Measurements from ENCODE around the gene NADSYN1.

Gene NADSYN1

DNA sequence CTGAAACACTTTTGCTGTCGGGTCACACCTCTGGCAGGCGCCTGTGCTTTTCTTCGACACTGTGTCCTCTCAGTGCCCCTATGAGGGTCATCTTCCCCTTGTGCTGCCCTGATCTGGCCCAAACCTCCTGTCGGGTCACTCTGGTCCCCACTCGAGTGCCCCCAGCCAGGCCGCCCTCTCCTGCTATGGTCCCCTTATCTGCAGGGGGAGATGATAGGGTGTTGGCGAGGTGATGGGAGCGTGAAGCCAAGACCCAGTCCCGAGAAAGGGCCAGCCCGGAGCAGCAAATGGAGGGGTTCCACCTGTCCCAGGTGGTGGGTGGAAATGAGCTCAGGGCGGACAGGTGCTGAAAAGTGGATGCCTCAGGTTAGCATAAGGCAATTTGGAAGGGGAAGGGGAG is 9.7 kb downstream of the NADSYN1 start:
- TF ChIP-seq, protein P1, sequence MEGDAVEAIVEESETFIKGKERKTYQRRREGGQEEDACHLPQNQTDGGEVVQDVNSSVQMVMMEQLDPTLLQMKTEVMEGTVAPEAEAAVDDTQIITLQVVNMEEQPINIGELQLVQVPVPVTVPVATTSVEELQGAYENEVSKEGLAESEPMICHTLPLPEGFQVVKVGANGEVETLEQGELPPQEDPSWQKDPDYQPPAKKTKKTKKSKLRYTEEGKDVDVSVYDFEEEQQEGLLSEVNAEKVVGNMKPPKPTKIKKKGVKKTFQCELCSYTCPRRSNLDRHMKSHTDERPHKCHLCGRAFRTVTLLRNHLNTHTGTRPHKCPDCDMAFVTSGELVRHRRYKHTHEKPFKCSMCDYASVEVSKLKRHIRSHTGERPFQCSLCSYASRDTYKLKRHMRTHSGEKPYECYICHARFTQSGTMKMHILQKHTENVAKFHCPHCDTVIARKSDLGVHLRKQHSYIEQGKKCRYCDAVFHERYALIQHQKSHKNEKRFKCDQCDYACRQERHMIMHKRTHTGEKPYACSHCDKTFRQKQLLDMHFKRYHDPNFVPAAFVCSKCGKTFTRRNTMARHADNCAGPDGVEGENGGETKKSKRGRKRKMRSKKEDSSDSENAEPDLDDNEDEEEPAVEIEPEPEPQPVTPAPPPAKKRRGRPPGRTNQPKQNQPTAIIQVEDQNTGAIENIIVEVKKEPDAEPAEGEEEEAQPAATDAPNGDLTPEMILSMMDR (conservative IDR thresholded peaks at IDR 0.05), result no peak
- H3K27ac ChIP-seq, result no peak overlapping the region

DNA sequence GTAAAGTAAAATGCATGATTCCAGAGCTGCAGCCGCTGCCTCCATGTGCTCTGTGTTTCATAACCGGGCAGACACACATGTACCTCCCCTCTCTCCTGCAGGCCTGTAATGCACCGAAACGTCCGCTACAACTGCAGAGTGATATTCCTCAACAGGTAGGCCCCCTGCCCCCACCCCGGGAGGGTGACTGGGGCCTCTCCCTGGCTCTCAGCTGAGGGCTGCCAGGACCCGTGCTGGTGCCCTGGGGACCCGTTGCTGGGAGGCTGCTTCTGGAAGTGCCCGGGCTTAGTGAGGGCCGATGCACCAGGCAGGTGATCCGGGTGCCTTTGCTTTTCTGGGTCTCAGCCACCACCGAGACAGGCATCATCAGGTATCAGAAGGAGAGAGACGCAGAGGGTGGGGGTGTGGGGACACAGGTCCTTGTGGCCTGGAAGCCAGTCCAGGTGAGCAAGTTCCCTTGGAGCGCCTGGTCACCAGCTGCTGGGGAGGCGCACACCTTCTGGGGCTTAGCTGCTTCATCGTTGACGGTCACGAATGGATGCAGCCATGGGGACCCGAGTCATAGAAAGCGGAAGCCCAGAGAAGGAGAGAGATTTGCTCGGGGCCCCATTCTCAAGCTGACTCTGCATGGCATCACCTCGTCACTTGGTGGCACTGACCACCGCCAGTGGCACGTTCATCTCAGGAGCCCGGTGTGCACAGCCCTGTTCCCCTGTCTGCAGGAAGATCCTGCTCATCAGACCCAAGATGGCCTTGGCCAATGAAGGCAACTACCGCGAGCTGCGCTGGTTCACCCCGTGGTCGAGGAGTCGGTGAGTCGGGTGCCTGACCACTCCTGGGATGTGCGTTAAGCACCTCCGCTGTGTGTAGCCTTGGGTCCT is 10.6 kb downstream of the NADSYN1 start:
- TF ChIP-seq, protein P1 (conservative IDR thresholded peaks at IDR 0.05), result no peak
- H3K27ac ChIP-seq, result no peak overlapping the region

DNA sequence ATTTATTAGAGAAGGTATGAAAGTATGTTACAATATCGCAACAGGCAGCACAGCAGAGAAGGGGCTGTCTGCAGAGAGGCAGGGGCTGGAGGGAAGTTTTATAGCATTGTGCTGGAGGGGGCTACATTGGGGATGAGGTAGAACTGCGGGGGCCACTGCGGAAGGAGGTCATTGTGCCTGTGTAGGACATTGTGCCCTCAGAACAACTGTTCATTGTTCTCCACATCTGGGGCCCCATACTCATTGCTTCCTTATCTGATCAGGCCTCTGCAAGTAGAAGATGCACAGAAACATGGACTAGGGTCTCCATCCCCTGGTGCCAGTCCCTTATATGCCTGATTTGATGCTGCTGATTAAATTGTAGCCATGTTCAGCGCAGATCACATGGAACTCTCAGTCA is 12.1 kb downstream of the NADSYN1 start:
- no peak overlapping the region for H3K27ac ChIP-seq
- TF ChIP-seq, protein P1 (conservative IDR thresholded peaks at IDR 0.05), result no peak

DNA sequence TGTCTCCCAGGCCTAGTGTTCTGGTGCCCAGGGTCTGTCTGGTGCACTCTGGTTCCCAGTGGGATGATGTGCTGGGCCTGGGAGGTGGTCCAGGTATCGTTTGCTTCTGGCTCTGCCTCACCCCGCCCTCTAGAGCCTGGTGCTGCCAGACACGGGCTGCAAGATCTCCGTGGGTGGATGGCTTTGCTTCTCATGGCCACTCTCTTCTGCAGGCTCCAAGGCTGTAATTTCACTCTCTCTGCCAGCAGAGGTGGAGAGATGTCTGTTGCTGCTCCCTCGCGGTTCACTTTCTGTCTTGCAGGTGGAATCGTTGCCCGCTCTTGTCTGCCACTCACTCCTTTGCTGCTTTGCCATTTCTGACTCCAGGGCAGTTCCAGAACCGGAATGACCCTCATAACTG is 13.4 kb downstream of the NADSYN1 start:
- H3K27ac ChIP-seq, result no peak overlapping the region; the same call in 1 of the 2 replicates
- TF ChIP-seq, protein P1 (conservative IDR thresholded peaks at IDR 0.05), result no peak

DNA sequence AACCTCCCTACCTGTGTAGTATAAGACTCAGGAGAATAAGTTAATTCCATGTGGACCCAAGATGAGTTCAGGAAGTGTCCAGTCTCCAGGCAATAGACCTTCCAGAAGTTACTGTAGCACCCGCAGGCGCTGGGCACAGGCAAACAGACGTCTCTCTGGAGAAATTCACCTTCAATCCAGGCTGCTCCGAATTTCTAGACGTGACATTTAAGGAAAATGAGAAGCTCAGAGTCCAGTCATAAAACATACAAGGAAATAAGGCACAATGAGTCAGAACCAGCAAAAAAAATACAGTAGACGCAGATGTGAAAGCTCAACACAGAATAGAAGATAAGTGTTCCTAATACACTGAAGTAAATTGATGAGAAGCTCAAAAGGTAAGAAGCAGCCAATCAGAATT is 14.2 kb downstream of the NADSYN1 start:
- H3K27ac ChIP-seq, result no peak overlapping the region; the same call in 1 of the 2 replicates
- TF ChIP-seq, protein P1 (conservative IDR thresholded peaks at IDR 0.05), result no peak

DNA sequence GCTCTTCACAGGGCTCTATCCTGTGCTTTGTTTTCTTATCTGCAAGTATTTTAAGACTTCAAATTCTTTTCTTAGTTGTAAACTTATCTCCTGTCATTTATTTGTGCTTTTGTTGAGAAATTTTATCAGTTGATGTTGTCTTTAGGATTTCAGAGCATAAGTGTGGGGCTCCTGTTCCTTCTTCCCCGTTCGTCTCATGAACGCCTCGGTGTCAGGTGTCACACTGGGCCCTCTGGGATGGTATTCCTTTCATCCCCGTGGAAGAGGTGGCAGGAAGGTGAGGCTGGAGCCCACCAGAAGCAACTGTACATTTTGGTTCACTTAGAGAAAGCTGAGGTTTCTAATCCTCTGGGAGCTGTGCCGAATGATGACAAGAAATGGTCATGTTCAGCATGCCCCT is 17.9 kb downstream of the NADSYN1 start:
- peak overlapping the region; percentile 81 for H3K27ac ChIP-seq
- TF ChIP-seq, protein P1 (conservative IDR thresholded peaks at IDR 0.05), result no peak

DNA sequence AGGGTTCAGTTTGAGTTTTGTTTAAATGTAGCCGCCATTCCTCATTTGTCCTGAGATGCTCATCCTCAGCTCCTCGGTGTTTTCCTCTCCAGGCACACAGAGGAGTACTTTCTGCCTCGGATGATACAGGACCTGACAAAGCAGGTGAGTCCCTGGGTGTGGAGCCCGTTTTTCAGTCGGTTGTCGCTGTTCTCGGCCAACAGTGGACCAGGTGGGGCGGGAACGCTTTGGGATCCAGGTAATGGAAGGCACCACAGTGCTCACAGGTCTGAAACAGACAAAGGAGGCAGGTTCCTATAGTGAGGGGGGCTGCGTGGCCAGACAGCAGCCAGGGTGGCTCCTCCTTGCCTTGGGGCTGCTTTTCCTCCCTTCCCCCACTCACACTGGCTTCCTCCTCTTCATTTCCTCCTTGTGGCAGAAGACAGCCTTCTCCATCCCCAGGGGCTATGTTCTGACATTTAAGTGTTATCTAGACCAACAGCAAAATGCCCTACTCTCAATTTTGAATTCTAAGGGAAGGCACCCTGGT is 19.4 kb downstream of the NADSYN1 start:
- H3K27ac ChIP-seq, result peak overlapping the region; percentile 81; the same call in 1 of the 2 replicates
- TF ChIP-seq, protein P1 (conservative IDR thresholded peaks at IDR 0.05), result no peak
